Left ventricle myocardium inferior (tissue), 1 donor: ENCODE results near the gene TMEM234. TPM values are rescaled to one million over a fixed set of nuclear protein-coding genes. Genes with fewer than 3 reads are reported as not detected.

Experiments used
- DNase-seq: peaks from one replicate; pipeline ENCODE4 v3.0.0-alpha.2; 2020
- H3K27ac ChIP-seq: fragments of 200-600 bp; replicated peaks from 2 replicates; pipeline ENCODE4 v1.8.0; 2021
- H3K27me3 ChIP-seq: fragments of 200-600 bp; 2 replicates; pipeline ENCODE4 v1.8.0; 2021; ENCODE audit warnings: low read depth
- H3K36me3 ChIP-seq: fragments of 200-600 bp; 2 replicates; pipeline ENCODE4 v1.8.0; 2021
- H3K4me1 ChIP-seq: fragments of 200-600 bp; 2 replicates; pipeline ENCODE4 v1.8.0; 2021
- H3K4me3 ChIP-seq: fragments of 200-600 bp; 2 replicates; pipeline ENCODE4 v1.8.0; 2021; ENCODE audit warnings: mild to moderate bottlenecking, moderate library complexity
- H3K9me3 ChIP-seq: fragments of 200-600 bp; replicated peaks from 2 replicates; pipeline ENCODE4 v1.8.0; 2021
- CTCF ChIP-seq: fragments of 200-600 bp; IDR thresholded peaks from 2 replicates; pipeline ENCODE4 v1.8.0; 2021; ENCODE audit warnings: antibody characterized with exemption, mild to moderate bottlenecking, borderline replicate concordance
- intact Hi-C: fragments of 100-400 bp; cut with micrococcal nuclease; formaldehyde crosslinking; loops from one replicate; pipeline ENCODE4 v1.11.0; 2022
- total RNA-seq: library from RNA; stranded (reverse); fragmentation: NEBNext Ultra II Directional; extraction: Animal tissue kit (Norgen Biotek cat#: 25700); gene quantifications from one replicate; pipeline ENCODE4 v1.2.1, GENCODE V29; 2021
- donor health status: DM: no; HTN: yes; CAD: no; lungs with severe emphysema.

Gene TMEM234
- total RNA-seq, 1 donor from 2014 or later = 10.9 TPM

GRCh38 chr1:32231843-32232432 lies 9.8 kb upstream of the TMEM234 start:
- Histone ChIP-seq H3K4me1 (no peaks in the 10 kb centered on the region), H3K36me3 (peaks cover 62% of the 10 kb centered on the region), H3K27ac (no peak overlapping the region), H3K9me3 (no peaks in the 10 kb centered on the region), H3K27me3 (no peaks in the 10 kb centered on the region), H3K4me3 (no peak overlapping the region)
- TF ChIP-seq CTCF = no peak
- intact Hi-C loops = no loop called here
- DNase-seq = no peak

- peaks cover 90% of the 10 kb centered on the region for H3K36me3 ChIP-seq
Observed at GRCh38 chr1:32228771-32229170, 6.6 kb upstream of the TMEM234 start.

GRCh38 chr1:32224285-32224684 lies 2.1 kb upstream of the TMEM234 start:
- H3K27me3 ChIP-seq = no peaks in the 10 kb centered on the region
- no peak for TF ChIP-seq CTCF
- intact Hi-C loops = loop anchor here (10.0 kb wide), 1 partner anchor 91 kb away; no protein-coding TSS in a partner anchor
- H3K4me1 ChIP-seq = peaks cover 44% of the 10 kb centered on the region
- peak overlapping the region; percentile 98 for H3K4me3 ChIP-seq
- DNase-seq = no peak
- H3K9me3 ChIP-seq = no peaks in the 10 kb centered on the region
- peak overlapping the region; percentile 92 for H3K27ac ChIP-seq
- peaks cover 69% of the 10 kb centered on the region for H3K36me3 ChIP-seq

More at GRCh38 chr1:32228771-32229170, 6.6 kb upstream of the TMEM234 start:
- H3K27ac ChIP-seq = no peak overlapping the region
- intact Hi-C loops = loop anchor here (10.0 kb wide), 1 partner anchor 86 kb away; no protein-coding TSS in a partner anchor
- H3K4me1 ChIP-seq = peaks cover 6% of the 10 kb centered on the region
- H3K27me3 ChIP-seq = no peaks in the 10 kb centered on the region
- H3K4me3 ChIP-seq = no peak overlapping the region
- DNase-seq = no peak
- no peaks in the 10 kb centered on the region for H3K9me3 ChIP-seq
- TF ChIP-seq CTCF = no peak

- Histone ChIP-seq H3K27ac (peak overlapping the region; percentile 92), H3K36me3 (peaks cover 69% of the 10 kb centered on the region), H3K4me1 (peaks cover 44% of the 10 kb centered on the region), H3K4me3 (peak overlapping the region; percentile 98), H3K9me3 (no peaks in the 10 kb centered on the region), H3K27me3 (no peaks in the 10 kb centered on the region)
- peak; percentile 12 for TF ChIP-seq CTCF
- DNase-seq = no peak
- intact Hi-C loops = loop anchor here (10.0 kb wide), 1 partner anchor 91 kb away; no protein-coding TSS in a partner anchor
Observed at GRCh38 chr1:32223683-32224082, 1.5 kb upstream of the TMEM234 start.

GRCh38 chr1:32221581-32221979 lies 573 bp downstream of the TMEM234 start:
- Histone ChIP-seq H3K36me3 (peaks cover 64% of the 10 kb centered on the region), H3K4me1 (peaks cover 49% of the 10 kb centered on the region), H3K4me3 (peak overlapping the region; percentile 98), H3K27me3 (no peaks in the 10 kb centered on the region), H3K9me3 (no peaks in the 10 kb centered on the region), H3K27ac (peak overlapping the region; percentile 92)
- intact Hi-C loops = loop anchor here (10.0 kb wide), 1 partner anchor 93 kb away; no protein-coding TSS in a partner anchor
- no peak for DNase-seq
- TF ChIP-seq CTCF = no peak
